OCI-LY1 (cell line): ENCODE data around the gene LPCAT2.

Source experiments
- CTCF ChIP-seq: fragments of 200-600 bp; sonication (generic), shearing (Covaris generic); IDR thresholded peaks from 2 replicates; pipeline ENCODE4 v1.5.1; 2017; ENCODE audit warnings: mild to moderate bottlenecking, antibody characterized with exemption, low read length, moderate library complexity, mixed read lengths
- EZH2 ChIP-seq: fragments of 200-600 bp; sonication (generic), shearing (Covaris generic); IDR thresholded peaks from 2 replicates; pipeline ENCODE4 v1.8.0; 2017; ENCODE audit warnings: borderline replicate concordance, mixed run types, mild to moderate bottlenecking, antibody characterized with exemption, low read length, moderate library complexity, mixed read lengths

GRCh38 chr16:55570159-55570558, 61.3 kb downstream of the LPCAT2 start:
- TF ChIP-seq CTCF, result no peak
- TF ChIP-seq EZH2, result no peak
